ENCODE measurements around the gene SYT14. TPM values are rescaled to one million over a fixed set of nuclear protein-coding genes. Genes with fewer than 3 reads are reported as not detected.
"Not testable (repeated sequence)": the region's sequence is repeated elsewhere in the genome, so short reads cannot be mapped to it uniquely, and the experiment has no call there.

SYT14 gene
- total and polyA plus RNA-seq, 2 experiments from 2014 or later: 0.55 to 1.7 TPM

- Histone ChIP-seq H3K9me3 (ENCODE audit: low read depth) (no peaks in the 10 kb centered on the region), H3K4me1 (ENCODE audit: insufficient read depth) (no peaks in the 10 kb centered on the region), H3K9ac (no peak overlapping the region), H4K20me1 (ENCODE audit: insufficient read depth) (no peaks in the 10 kb centered on the region), H3K27ac (no peak overlapping the region), H3F3A (ENCODE audit: insufficient read depth) (no peaks in the 10 kb centered on the region), H3K79me2 (ENCODE audit: insufficient read depth) (no peaks in the 10 kb centered on the region), H3K9me2 (ENCODE audit: insufficient read depth) (no peaks in the 10 kb centered on the region), H3K4me3 (no peak overlapping the region), H3K27me3 (replicated peaks; ENCODE audit: insufficient read depth) (no peaks in the 10 kb centered on the region), H3K36me3 (ENCODE audit: low read depth) (no peaks in the 10 kb centered on the region), H2AFZ (no peak overlapping the region), H3K4me2 (ENCODE audit: unreplicated experiment) (no peak overlapping the region)
- TF ChIP-seq EZH2 (IDR thresholded peaks at IDR 0.05; ENCODE audit: insufficient read depth, poor library complexity, severe bottlenecking) (no peak), EZH2phosphoT487 (IDR thresholded peaks at IDR 0.05; ENCODE audit: insufficient read depth, low read depth) (no peak)
- in situ Hi-C loops (cut with MboI): no loop called here
- no peak for DNase-seq
- WGBS, 2 experiments (ENCODE audit: low coverage in 1 of 2, low lambda C conversion rate in 2 of 2, missing lambda C conversion rate in 2 of 2): 75 to 82% methylated on average over 8 of the region's 8 CpGs
Observed at GRCh38 chr1:210174133-210174532, 236.1 kb downstream of the SYT14 start.

DNA sequence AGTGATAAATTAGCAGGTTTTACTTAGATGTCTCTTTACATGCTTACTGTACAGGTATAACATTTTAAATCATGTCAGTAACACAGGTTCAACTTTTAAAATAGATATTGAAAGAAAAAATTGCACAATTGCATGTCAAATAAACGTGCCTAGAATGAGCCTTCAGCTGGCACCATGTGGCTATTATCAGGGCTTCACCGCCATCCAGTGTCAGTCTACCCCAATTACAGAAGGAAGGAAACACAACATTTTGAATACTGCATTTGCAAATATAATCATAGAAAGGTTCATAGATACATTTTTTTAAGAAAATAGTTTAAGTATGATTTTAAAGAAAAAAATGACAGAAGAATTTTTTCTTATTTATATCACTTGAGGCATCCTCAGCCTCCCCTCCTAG is 247.0 kb downstream of the SYT14 start:
- no peaks in the 10 kb centered on the region for H3K79me2 ChIP-seq (ENCODE audit: insufficient read depth)
- H3K27me3 ChIP-seq (replicated peaks; ENCODE audit: insufficient read depth): no peaks in the 10 kb centered on the region
- in situ Hi-C loops (cut with MboI): no loop called here
- H4K20me1 ChIP-seq (ENCODE audit: insufficient read depth): no peaks in the 10 kb centered on the region
- 49 to 50% methylated on average over 2 of the region's 2 CpGs for WGBS, 2 experiments (ENCODE audit: low coverage in 1 of 2, low lambda C conversion rate in 2 of 2, missing lambda C conversion rate in 2 of 2)
- no peaks in the 10 kb centered on the region for H3K9me2 ChIP-seq (ENCODE audit: insufficient read depth)
- no peaks in the 10 kb centered on the region for H3F3A ChIP-seq (ENCODE audit: insufficient read depth)
- H3K9me3 ChIP-seq (ENCODE audit: low read depth): no peaks in the 10 kb centered on the region
- peaks cover 10% of the 10 kb centered on the region for H3K4me1 ChIP-seq (ENCODE audit: insufficient read depth)
- H3K4me3 ChIP-seq: no peak overlapping the region
- TF ChIP-seq EZH2phosphoT487 (IDR thresholded peaks at IDR 0.05; ENCODE audit: insufficient read depth, low read depth) (no peak), EZH2 (IDR thresholded peaks at IDR 0.05; ENCODE audit: insufficient read depth, poor library complexity, severe bottlenecking) (no peak)
- H3K27ac ChIP-seq: no peak overlapping the region
- DNase-seq: no peak
- no peak overlapping the region for H3K9ac ChIP-seq
- H3K4me2 ChIP-seq (ENCODE audit: unreplicated experiment): no peak overlapping the region
- no peak overlapping the region for H2AFZ ChIP-seq
- no peaks in the 10 kb centered on the region for H3K36me3 ChIP-seq (ENCODE audit: low read depth)

GRCh38 chr1:210187849-210188606 is 250.0 kb downstream of the SYT14 start:
- not testable (repeated sequence) for H3K9ac ChIP-seq
- 63 to 65% methylated on average over 18 of the region's 18 CpGs for WGBS, 2 experiments (ENCODE audit: low coverage in 1 of 2, low lambda C conversion rate in 2 of 2, missing lambda C conversion rate in 2 of 2)

DNA sequence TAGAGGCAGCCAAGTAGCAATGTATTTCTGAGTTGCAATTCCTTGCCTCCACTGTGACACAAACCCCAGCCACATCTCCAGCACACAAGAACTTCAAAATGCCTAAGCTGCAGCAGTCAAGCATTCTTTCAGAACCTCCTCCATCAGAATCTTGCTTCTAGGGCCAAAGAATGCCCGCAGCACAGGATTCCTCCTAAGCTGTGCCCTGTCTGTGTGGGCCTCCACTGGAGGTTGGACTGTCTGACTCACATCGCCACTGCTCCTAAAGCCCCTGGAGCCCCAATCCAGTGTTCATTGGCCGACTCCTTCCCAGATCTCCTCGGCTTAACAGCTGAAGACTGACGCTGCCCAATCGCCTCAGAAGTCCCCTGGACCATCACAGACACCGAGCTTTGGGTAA is 251.4 kb downstream of the SYT14 start:
- no peaks in the 10 kb centered on the region for H3F3A ChIP-seq (ENCODE audit: insufficient read depth)
- H3K79me2 ChIP-seq (ENCODE audit: insufficient read depth): no peaks in the 10 kb centered on the region
- H2AFZ ChIP-seq: no peak overlapping the region
- TF ChIP-seq EZH2phosphoT487 (IDR thresholded peaks at IDR 0.05; ENCODE audit: insufficient read depth, low read depth) (no peak), EZH2 (IDR thresholded peaks at IDR 0.05; ENCODE audit: insufficient read depth, poor library complexity, severe bottlenecking) (no peak)
- H3K4me1 ChIP-seq (ENCODE audit: insufficient read depth): peaks cover 10% of the 10 kb centered on the region
- no peak overlapping the region for H3K4me2 ChIP-seq (ENCODE audit: unreplicated experiment)
- no peak overlapping the region for H3K27ac ChIP-seq
- no peaks in the 10 kb centered on the region for H3K9me2 ChIP-seq (ENCODE audit: insufficient read depth)
- WGBS, 2 experiments (ENCODE audit: low coverage in 1 of 2, low lambda C conversion rate in 2 of 2, missing lambda C conversion rate in 2 of 2): 83 to 88% methylated on average over 7 of the region's 7 CpGs
- H3K4me3 ChIP-seq: no peak overlapping the region
- H3K27me3 ChIP-seq (replicated peaks; ENCODE audit: insufficient read depth): no peaks in the 10 kb centered on the region
- DNase-seq: no peak
- no peaks in the 10 kb centered on the region for H3K36me3 ChIP-seq (ENCODE audit: low read depth)
- in situ Hi-C loops (cut with MboI): no loop called here
- no peak overlapping the region for H3K9ac ChIP-seq
- H4K20me1 ChIP-seq (ENCODE audit: insufficient read depth): no peaks in the 10 kb centered on the region
- no peaks in the 10 kb centered on the region for H3K9me3 ChIP-seq (ENCODE audit: low read depth)

More at GRCh38 chr1:210187849-210188606, 250.0 kb downstream of the SYT14 start:
- H4K20me1 ChIP-seq (ENCODE audit: insufficient read depth); H3K79me2 ChIP-seq (ENCODE audit: insufficient read depth); H3K9me3 ChIP-seq (ENCODE audit: low read depth); H3K4me3 ChIP-seq; H3K27ac ChIP-seq; in situ Hi-C loops (cut with MboI); H3K36me3 ChIP-seq (ENCODE audit: low read depth); H2AFZ ChIP-seq; H3K9me2 ChIP-seq (ENCODE audit: insufficient read depth); H3K27me3 ChIP-seq (replicated peaks; ENCODE audit: insufficient read depth); H3F3A ChIP-seq (ENCODE audit: insufficient read depth): not testable (repeated sequence)
- Histone ChIP-seq H3K4me2 (ENCODE audit: unreplicated experiment) (peak overlapping the region; percentile 47), H3K4me1 (ENCODE audit: insufficient read depth) (peaks cover 10% of the 10 kb centered on the region)
- DNase-seq: peak; percentile 80

Data from GM23248 (cell line).